Left kidney (tissue), 2 donors: ENCODE data around the gene CMC1. TPM values are rescaled to one million over a fixed set of nuclear protein-coding genes. Genes with fewer than 3 reads are reported as not detected.

Experiments
- DNase-seq: peaks from one replicate; pipeline ENCODE4 v3.0.0-alpha.2; 2013
- polyA plus RNA-seq: library from polyadenylated mRNA; unstranded; fragments of 120-200 nt; gene quantifications from one replicate; pipeline ENCODE4 v1.2.1, GENCODE V29; 2013; ENCODE audit not compliant: insufficient read length

The CMC1 gene
- polyA plus RNA-seq, 1 donor = 31.5 TPM

DNA sequence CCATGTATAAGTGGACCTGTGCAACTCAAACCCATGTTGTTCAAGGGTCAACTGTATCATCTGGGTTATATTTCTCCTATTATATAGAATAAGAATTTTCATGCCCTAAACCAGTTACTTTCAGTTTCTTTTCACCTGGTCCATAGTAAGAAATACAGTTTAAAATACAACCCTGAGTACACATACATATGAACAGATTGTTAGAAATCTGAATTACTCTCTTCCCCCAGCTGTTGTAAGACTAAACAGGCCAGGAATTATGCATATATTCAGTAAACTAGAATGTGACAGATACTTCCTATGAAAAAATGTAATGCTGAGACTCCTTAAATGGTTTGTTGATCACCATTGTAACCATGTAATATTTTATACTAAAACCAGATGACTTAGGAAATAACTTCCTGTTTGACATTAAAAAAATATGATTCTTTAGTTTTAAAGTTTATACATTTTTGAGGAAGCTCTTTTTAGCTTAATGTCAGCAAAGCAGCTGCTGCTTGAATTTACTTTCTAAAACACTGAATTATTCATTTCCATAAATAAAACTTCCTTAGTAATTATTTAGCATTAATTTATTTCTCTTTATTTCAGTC lies 54.6 kb downstream of the CMC1 start:
- no peak for DNase-seq

DNA sequence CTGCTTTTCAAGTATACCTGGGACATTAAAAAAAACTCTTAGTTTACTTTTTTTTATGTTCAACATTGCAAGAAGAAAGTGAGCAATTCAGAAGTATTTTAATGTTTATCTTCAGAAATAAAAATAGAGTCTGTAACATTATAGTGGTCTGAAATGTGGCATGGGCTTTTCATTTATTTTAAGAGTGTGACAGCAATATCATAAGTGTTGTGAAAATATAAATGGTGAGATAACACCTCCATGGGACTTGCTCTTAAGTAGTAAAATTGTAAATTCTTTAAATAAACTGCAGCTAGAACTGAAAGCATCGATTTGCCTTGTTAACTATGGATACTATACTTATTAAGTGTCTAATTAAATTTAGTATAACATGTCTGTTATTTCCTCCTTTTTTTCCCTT lies 58.3 kb downstream of the CMC1 start:
- DNase-seq = no peak

GRCh38 chr3:28300345-28300962 lies 59.0 kb downstream of the CMC1 start:
- no peak for DNase-seq

GRCh38 chr3:28301688-28302087 lies 60.3 kb downstream of the CMC1 start:
- DNase-seq = no peak

GRCh38 chr3:28308196-28308595 lies 66.8 kb downstream of the CMC1 start:
- no peak for DNase-seq

DNA sequence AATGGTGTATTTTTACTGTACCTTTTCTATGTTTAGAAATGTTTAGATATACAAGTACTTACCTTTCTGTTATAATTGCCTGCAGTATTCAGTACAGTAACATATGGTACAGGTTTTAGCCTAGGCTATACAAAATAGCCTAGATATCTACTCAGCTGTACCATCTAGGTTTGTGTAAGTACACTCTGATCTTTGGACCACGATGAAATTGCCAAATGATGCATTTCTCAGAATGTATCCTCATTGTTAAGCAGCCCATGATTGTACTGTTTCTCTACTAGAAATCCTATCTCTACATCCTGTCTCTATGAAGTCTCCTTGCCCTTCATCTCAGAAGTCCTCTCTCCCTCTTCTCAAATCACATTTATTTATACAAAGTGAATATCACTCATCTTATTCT lies 74.3 kb downstream of the CMC1 start:
- no peak for DNase-seq

DNA sequence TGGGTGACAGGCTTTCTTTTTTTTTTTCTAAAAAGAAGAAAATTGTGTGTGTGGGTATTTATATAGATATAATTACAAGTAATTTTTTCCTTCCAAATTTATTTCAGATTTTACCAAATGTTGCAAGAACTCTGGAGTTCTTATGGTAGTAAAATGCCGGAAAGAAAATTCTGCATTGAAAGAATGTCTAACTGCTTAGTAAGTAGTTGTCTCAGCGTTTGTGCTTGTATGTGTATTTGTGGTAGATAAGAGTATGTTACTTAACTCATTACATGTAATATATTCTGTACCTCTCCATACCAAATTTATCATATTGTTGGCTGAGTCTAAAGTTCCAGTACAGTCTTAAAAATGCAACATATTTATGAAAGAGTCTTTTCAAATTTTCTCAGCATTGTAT lies 74.8 kb downstream of the CMC1 start:
- DNase-seq = no peak

GRCh38 chr3:28317438-28318022 lies 76.1 kb downstream of the CMC1 start:
- no peak for DNase-seq

DNA sequence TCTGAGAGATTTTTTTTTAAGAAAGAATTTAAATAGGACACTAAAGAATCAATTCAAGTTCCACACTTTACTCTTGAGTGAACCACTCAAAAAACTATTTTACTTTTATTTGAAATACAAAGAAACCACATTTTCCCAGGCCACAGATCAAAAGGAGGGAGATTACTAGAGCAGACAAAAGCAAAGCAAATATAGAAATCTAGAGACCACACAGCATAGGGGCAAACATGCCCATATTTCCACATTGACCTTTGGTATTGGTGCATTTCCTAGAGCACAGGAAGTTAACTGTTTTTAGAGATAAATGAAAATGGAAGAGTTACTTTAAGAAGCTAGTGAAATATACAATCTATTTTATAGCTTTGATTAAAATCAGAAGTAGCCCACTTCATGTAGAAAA lies 79.6 kb downstream of the CMC1 start:
- no peak for DNase-seq

GRCh38 chr3:28322464-28322863 lies 81.0 kb downstream of the CMC1 start:
- no peak for DNase-seq

- DNase-seq = no peak
These were observed 85.1 kb downstream of the CMC1 start for GRCh38 chr3:28326458-28326926.

- DNase-seq = no peak
These were observed 87.1 kb downstream of the CMC1 start for GRCh38 chr3:28328188-28329151.

DNA sequence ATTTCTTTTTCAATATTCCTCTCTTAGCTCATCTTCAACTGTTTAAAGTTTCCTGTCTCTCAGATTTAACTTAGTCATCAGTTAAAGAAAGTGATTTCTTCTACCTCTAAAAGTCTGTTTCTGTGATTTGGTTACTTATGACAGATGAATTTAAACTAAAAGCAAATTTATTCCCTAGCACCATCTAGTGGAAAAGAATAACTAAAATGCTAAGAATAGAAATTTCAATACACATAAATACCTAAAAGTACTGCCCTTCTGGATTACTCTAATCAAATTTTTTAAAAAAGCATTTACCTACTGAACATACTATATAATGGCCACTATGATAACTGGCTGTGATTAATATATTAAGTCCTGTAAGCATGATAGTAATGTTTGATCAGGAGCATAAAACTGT lies 93.1 kb downstream of the CMC1 start:
- no peak for DNase-seq

DNA sequence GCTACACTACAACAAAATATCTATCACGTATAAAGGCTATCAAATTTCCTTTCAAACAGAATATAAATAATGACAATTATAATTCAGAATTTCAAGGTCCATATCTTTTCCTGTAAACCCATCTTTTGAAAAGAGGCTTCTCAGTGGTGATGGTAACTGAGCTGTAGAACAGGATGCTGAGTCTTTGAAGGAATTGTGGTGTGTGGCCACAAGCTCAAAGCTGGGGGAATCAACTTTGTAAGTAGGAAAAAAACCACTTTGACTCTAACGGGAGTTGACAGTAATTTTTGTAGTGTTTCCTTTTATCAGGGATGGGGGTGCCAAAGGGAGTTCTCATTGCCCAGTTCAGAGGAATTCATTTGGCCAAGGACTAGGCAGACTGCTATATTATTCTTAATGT lies 93.8 kb downstream of the CMC1 start:
- DNase-seq = no peak

GRCh38 chr3:28337230-28337629 lies 95.8 kb downstream of the CMC1 start:
- no peak for DNase-seq

GRCh38 chr3:28343144-28343543 lies 101.7 kb downstream of the CMC1 start:
- no peak for DNase-seq

GRCh38 chr3:28345690-28346089 lies 104.3 kb downstream of the CMC1 start:
- DNase-seq = no peak

GRCh38 chr3:28347374-28348264 lies 106.2 kb downstream of the CMC1 start:
- DNase-seq = no peak

DNA sequence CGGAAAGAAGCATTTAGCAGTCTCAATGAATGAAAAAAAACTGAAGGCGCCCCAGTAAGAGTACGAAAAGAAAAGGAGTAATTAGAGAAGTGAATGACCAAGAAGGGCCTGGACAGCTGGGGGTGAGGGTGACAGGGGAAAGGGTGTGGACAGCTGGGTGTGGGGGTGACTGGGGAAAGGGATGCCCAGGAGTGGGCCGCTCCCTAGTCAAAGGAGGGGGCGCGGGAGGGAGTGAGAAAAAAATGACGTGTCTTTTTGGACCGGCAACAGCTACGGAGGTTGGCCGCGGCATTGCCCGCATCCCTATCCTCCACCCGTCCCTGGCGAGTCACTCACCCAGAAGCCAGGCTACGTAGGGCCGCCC lies 106.8 kb downstream of the CMC1 start:
- peak; percentile 33 for DNase-seq

- DNase-seq = peak; percentile 96
These were observed 107.4 kb downstream of the CMC1 start, which contains the start of the genes AZI2 and ZCWPW2 for GRCh38 chr3:28348629-28349468. AZI2 (minus strand) TSS chr3:28348824; CDS start chr3:28340617, 8,207 bp downstream. ZCWPW2 (plus strand) TSS chr3:28348721; CDS start chr3:28413069, 64,348 bp downstream.
